Bronchial epithelial cell (primary cell): ENCODE data around the gene GLB1L3. TPM values are rescaled to one million over a fixed set of nuclear protein-coding genes. Genes with fewer than 3 reads are reported as not detected.
"Not testable (repeated sequence)": the region's sequence is repeated elsewhere in the genome, so short reads cannot be mapped to it uniquely, and the experiment has no call there.

Experiments used
- DNase-seq: peaks from one replicate; pipeline ENCODE4 v3.0.0-alpha.2; 2010; ENCODE audit warnings: low read depth
- FAIRE-seq: peaks from 2 replicates; lab custom pipeline; 2011; peaks lifted over from hg19 to GRCh38; lab: Jason Lieb, UNC
- H3K27me3 ChIP-seq: 2 replicates; pipeline ENCODE4 v1.5.1; 2011; ENCODE audit warnings: low read length; ENCODE audit not compliant: control insufficient read depth, insufficient read depth
- H3K36me3 ChIP-seq: 2 replicates; pipeline ENCODE4 v1.5.1; 2011; ENCODE audit warnings: low read length; ENCODE audit not compliant: control insufficient read depth, insufficient read depth
- H3K4me3 ChIP-seq: 2 replicates; pipeline ENCODE4 v1.5.1; 2011; ENCODE audit warnings: mild to moderate bottlenecking, low read depth, low read length, control low read depth
- CTCF ChIP-seq: IDR thresholded peaks from 2 replicates; pipeline ENCODE4 v1.5.1; 2011; ENCODE audit warnings: mild to moderate bottlenecking, moderate library complexity, low read length, control low read depth, inconsistent platforms; ENCODE audit not compliant: insufficient read depth, severe bottlenecking
- total RNA-seq: library from RNA; depleted of rRNA; stranded (reverse); fragments of >200 nt; gene quantifications from 2 replicates; pipeline ENCODE4 v1.2.1, GENCODE V29; 2014

GLB1L3 gene
- total RNA-seq, 1 donor from 2014 or later: 2.1 TPM

- no peaks in the 10 kb centered on the region for H3K27me3 ChIP-seq
- DNase-seq (no peak), FAIRE-seq (no peak)
- H3K4me3 ChIP-seq: no peak overlapping the region
- TF ChIP-seq CTCF: no peak
- H3K36me3 ChIP-seq: no peaks in the 10 kb centered on the region
Observed at GRCh38 chr11:134340354-134340964, 64.3 kb downstream of the GLB1L3 start.

- Histone ChIP-seq H3K4me3 (no peak overlapping the region), H3K27me3 (no peaks in the 10 kb centered on the region), H3K36me3 (no peaks in the 10 kb centered on the region)
- DNase-seq (no peak), FAIRE-seq (no peak)
- no peak for TF ChIP-seq CTCF
Observed at GRCh38 chr11:134341805-134342571, 65.8 kb downstream of the GLB1L3 start.

GRCh38 chr11:134342572-134343340 is 66.6 kb downstream of the GLB1L3 start:
- DNase-seq: no peak
- H3K27me3 ChIP-seq: no peaks in the 10 kb centered on the region
- H3K36me3 ChIP-seq: no peaks in the 10 kb centered on the region
- TF ChIP-seq CTCF: no peak
- FAIRE-seq: no peak
- H3K4me3 ChIP-seq: no peak overlapping the region

- DNase-seq (no peak), FAIRE-seq (no peak)
- TF ChIP-seq CTCF: no peak
Observed at GRCh38 chr11:134343646-134344045, 67.5 kb downstream of the GLB1L3 start.

GRCh38 chr11:134344497-134345236 is 68.5 kb downstream of the GLB1L3 start:
- not testable (repeated sequence) for H3K27me3 ChIP-seq, H3K36me3 ChIP-seq, FAIRE-seq, H3K4me3 ChIP-seq, DNase-seq

More at GRCh38 chr11:134343646-134344045, 67.5 kb downstream of the GLB1L3 start:
- Histone ChIP-seq H3K4me3 (no peak overlapping the region), H3K36me3 (no peaks in the 10 kb centered on the region), H3K27me3 (no peaks in the 10 kb centered on the region)
